A673 (cell line): ENCODE data around the gene POLE2. TPM values are rescaled to one million over a fixed set of nuclear protein-coding genes. Genes with fewer than 3 reads are reported as not detected.
"Not testable (repeated sequence)": the region's sequence is repeated elsewhere in the genome, so short reads cannot be mapped to it uniquely, and the experiment has no call there.

ENCODE experiments used
- BruUV-seq: library from RNA; stranded (reverse); fragments of 400-500 nt; replicated peaks from 2 replicates; lab custom pipeline; 2021; lab: Mats Ljungman, UMichigan
- CTCF ChIA-PET: fragments of 300-600 bp; sonication (Branson Sonifier 250); formaldehyde crosslinking; loops from one replicate; lab custom pipeline; 2022; ENCODE audit warnings: antibody characterized with exemption; lab: Charles Lee
- POLR2A ChIA-PET: fragments of 300-600 bp; sonication (Branson Sonifier 250); formaldehyde crosslinking; loops from one replicate; lab custom pipeline; 2022; ENCODE audit warnings: antibody characterized with exemption; ENCODE audit not compliant: low non-redundant PET; lab: Charles Lee
- DNase-seq: peaks from one replicate; pipeline ENCODE4 v3.0.0-alpha.2; 2015; ENCODE audit warnings: low spot score
- H3K27ac ChIP-seq: fragments of 200-600 bp; sonication (generic); 2 replicates; pipeline ENCODE4 v1.5.1; 2016; ENCODE audit warnings: mixed run types, low read depth, mild to moderate bottlenecking, mixed read lengths, antibody characterized with exemption, low read length; ENCODE audit not compliant: poor library complexity, severe bottlenecking
- H3K27me3 ChIP-seq: fragments of 200-600 bp; sonication (generic); replicated peaks from 2 replicates; pipeline ENCODE4 v1.6.1; 2017; ENCODE audit warnings: mixed run types, low read depth, mild to moderate bottlenecking, mixed read lengths, antibody characterized with exemption, low read length; ENCODE audit not compliant: insufficient read depth, poor library complexity
- H3K36me3 ChIP-seq: fragments of 200-600 bp; sonication (generic); 2 replicates; pipeline ENCODE4 v1.6.1; 2016; ENCODE audit warnings: mixed run types, mild to moderate bottlenecking, mixed read lengths, antibody characterized with exemption, low read length; ENCODE audit not compliant: insufficient read depth, poor library complexity, severe bottlenecking
- H3K4me1 ChIP-seq: fragments of 200-600 bp; sonication (generic); 2 replicates; pipeline ENCODE4 v1.6.1; 2017; ENCODE audit warnings: mixed run types, mild to moderate bottlenecking, mixed read lengths, antibody characterized with exemption, low read length; ENCODE audit not compliant: insufficient read depth, poor library complexity, severe bottlenecking
- H3K4me3 ChIP-seq: fragments of 200-600 bp; sonication (generic); 2 replicates; pipeline ENCODE4 v1.5.1; 2016; ENCODE audit warnings: low read depth, mixed run types, mild to moderate bottlenecking, mixed read lengths, low read length; ENCODE audit not compliant: poor library complexity, severe bottlenecking
- H3K9me3 ChIP-seq: fragments of 200-600 bp; sonication (generic); 2 replicates; pipeline ENCODE4 v1.6.1; 2016; ENCODE audit warnings: mixed run types, low read depth, mild to moderate bottlenecking, mixed read lengths, antibody characterized with exemption, low read length; ENCODE audit not compliant: poor library complexity, severe bottlenecking
- CTCF ChIP-seq: fragments of 300-800, 200-600 bp; sonication (generic); conservative IDR thresholded peaks from 2 replicates; pipeline ENCODE4 v1.5.1; 2017; ENCODE audit warnings: low read depth, mild to moderate bottlenecking, antibody characterized with exemption, low read length, moderate library complexity, mixed read lengths
- EZH2 ChIP-seq: fragments of 200-600 bp; sonication (generic); IDR thresholded peaks from 2 replicates; pipeline ENCODE4 v1.6.1; 2017; ENCODE audit warnings: borderline replicate concordance, low read depth, mild to moderate bottlenecking, mixed read lengths, antibody characterized with exemption, low read length; ENCODE audit not compliant: poor library complexity, severe bottlenecking
- intact Hi-C: fragments of 100-400 bp; cut with micrococcal nuclease; formaldehyde crosslinking; loops from one replicate; pipeline ENCODE4 v1.10.0; 2022; ENCODE audit not compliant: unreplicated experiment
- total RNA-seq: library from RNA; stranded (reverse); gene quantifications from 2 replicates; pipeline ENCODE4 v1.2.3, GENCODE V29; 2021

Gene POLE2
- total RNA-seq, 1 experiment from 2014 or later, result 42.1 TPM

DNA sequence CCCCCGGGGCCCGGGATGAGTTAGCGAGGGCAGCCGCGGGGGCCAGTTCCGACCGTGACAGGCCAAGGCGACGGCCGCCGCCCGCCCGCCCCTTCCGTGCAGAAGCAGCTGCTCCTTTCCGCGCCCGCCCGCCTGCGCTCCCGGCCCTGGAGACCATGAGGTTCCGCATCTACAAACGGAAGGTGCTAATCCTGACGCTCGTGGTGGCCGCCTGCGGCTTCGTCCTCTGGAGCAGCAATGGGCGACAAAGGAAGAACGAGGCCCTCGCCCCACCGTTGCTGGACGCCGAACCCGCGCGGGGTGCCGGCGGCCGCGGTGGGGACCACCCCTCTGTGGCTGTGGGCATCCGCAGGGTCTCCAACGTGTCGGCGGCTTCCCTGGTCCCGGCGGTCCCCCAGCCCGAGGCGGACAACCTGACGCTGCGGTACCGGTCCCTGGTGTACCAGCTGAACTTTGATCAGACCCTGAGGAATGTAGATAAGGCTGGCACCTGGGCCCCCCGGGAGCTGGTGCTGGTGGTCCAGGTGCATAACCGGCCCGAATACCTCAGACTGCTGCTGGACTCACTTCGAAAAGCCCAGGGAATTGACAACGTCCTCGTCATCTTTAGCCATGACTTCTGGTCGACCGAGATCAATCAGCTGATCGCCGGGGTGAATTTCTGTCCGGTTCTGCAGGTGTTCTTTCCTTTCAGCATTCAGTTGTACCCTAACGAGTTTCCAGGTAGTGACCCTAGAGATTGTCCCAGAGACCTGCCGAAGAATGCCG lies 66.7 kb downstream of the POLE2 start:
- peak; percentile 83 for DNase-seq
- BruUV-seq, result no TSS peak
- Histone ChIP-seq H3K4me3 (peak overlapping the region; percentile 93), H3K36me3 (peaks cover 52% of the 10 kb centered on the region), H3K27me3 (no peaks in the 10 kb centered on the region), H3K4me1 (peaks cover 22% of the 10 kb centered on the region), H3K27ac (peak overlapping the region; percentile 95), H3K9me3 (no peaks in the 10 kb centered on the region)
- TF ChIP-seq EZH2 (no peak), CTCF (no peak; the same call in 1 of the 2 replicates)
- intact Hi-C loops, result no loop called here
- CTCF ChIA-PET, result interaction anchor here (1.3 to 1.9 kb wide), 3 partner anchors 13 to 35 kb away, joined by 3 to 16 read pairs (median 5); partner anchors contain the start of genes DNAAF2, LRR1 and RPS29
- POLR2A ChIA-PET, result interaction anchor here (0.8 kb wide), 1 partner anchor 11 kb away, joined by 3 read pairs; no protein-coding TSS in a partner anchor

DNA sequence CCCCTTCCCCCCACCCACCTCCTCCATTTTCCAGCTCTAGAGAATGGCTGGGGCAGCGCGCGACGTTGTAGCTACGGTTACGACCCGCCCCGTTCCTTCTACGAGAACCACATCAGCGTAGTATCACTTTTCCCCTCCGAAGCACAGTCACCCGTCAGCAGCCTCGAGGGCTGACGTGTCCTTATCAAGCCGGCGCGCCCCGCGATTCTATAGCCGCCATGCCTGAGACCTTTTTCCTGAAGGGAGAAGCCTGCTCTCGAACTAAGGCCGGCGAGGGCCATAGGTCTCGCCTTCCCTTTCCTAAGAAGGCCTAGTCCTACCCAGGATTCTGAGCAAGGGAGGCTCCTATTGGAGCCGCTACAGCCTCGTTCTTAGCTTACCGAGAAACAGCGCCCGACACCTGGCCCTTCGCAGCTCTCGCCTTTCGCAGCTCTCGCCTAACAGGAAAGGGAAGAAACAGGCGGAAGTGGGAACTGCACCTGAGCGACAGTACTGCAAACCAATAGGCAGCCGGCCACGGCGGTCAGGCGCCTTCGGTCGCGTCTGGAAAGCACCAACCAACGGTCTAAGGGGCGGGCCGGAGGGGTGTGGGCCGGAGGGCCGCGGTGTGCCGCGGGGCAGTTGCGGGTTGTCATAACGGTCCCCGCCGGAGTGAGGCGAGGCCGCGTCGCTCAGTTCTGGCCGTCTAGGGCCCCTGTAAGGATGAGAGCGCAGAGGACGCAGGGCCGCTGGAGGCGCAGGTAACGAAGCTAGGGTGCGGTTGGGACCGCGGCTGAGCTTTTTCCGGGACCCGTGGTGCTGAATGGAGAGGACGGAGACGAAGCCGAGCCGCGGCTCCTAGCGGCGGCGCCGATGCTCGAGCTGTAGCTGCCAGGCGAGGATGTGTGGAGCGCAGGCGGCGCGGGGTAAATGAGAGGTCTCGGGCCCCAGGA lies 67.6 kb downstream of the POLE2 start, which contains the start of the genes MGAT2 and RPL36AL:
Gene MGAT2, plus strand, starts transcription at position 618 of the 932 bp plus-strand sequence. CDS start 470 bp downstream, outside the sequence.
Gene RPL36AL, minus strand, starts transcription at position 445 of the 932 bp plus-strand sequence. CDS start 1,522 bp downstream, outside the sequence.
- H3K27me3 ChIP-seq, result no peaks in the 10 kb centered on the region
- POLR2A ChIA-PET, result interaction anchor here (0.6 to 0.8 kb wide), 3 partner anchors 12 to 232 kb away, joined by 3 to 5 read pairs (median 3); partner anchors contain the start of gene NEMF
- intact Hi-C loops, result no loop called here
- DNase-seq, result peak; percentile 98
- H3K4me1 ChIP-seq, result peaks cover 22% of the 10 kb centered on the region
- CTCF ChIA-PET, result interaction anchor here (0.5 to 1.9 kb wide), 4 partner anchors 14 to 87 kb away, joined by 3 to 16 read pairs (median 6); partner anchors contain the start of genes DNAAF2, LRR1 and RPS29
- no peaks in the 10 kb centered on the region for H3K9me3 ChIP-seq
- peak within 1 kb of the TSS; percentile 95 for H3K27ac ChIP-seq
- peaks cover 52% of the 10 kb centered on the region for H3K36me3 ChIP-seq
- H3K4me3 ChIP-seq, result peak within 1 kb of the TSS; percentile 93
- peak; percentile 44; the same call in 1 of the 2 replicates for TF ChIP-seq CTCF
- no peak for TF ChIP-seq EZH2
- BruUV-seq, result no TSS peak

GRCh38 chr14:49619730-49620129 lies 68.3 kb downstream of the POLE2 start:
- TF ChIP-seq EZH2, result no peak
- no peak for TF ChIP-seq CTCF

DNA sequence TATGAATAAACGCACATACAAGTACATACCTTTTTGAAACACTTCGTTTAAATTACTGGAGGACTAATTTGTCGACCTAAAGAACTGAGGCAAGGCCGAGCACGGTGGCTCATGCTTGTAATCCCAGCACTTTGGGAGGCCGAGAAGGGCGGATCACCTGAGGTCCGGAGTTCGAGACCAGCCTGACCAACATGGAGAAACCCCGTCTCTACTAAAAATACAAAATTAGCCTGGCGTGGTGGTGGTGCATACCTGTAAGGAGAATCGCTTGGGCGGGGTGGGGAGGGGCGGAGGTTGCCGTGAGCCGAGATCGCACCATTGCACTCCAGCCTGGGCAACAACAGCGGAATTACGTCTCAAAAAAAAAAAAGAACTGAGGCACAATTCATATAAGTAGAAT lies 68.7 kb downstream of the POLE2 start:
- BruUV-seq, DNase-seq, H3K27me3 ChIP-seq, H3K9me3 ChIP-seq, POLR2A ChIA-PET, intact Hi-C loops: not testable (repeated sequence)
- H3K36me3 ChIP-seq, result peaks cover 51% of the 10 kb centered on the region
- CTCF ChIA-PET, result interaction anchor here (1.9 kb wide), 1 partner anchor 15 kb away, joined by 16 read pairs; the partner anchor contains the start of gene DNAAF2
- H3K27ac ChIP-seq, result peak overlapping the region; percentile 95
- H3K4me1 ChIP-seq, result peaks cover 21% of the 10 kb centered on the region
- H3K4me3 ChIP-seq, result peak overlapping the region; percentile 93

More at GRCh38 chr14:49619730-49620129, 68.3 kb downstream of the POLE2 start:
- Histone ChIP-seq H3K27me3 (no peaks in the 10 kb centered on the region), H3K9me3 (no peaks in the 10 kb centered on the region), H3K27ac (peak overlapping the region; percentile 95), H3K4me3 (peak overlapping the region; percentile 93), H3K4me1 (peaks cover 22% of the 10 kb centered on the region), H3K36me3 (peaks cover 49% of the 10 kb centered on the region)
- CTCF ChIA-PET, result interaction anchor here (1.3 to 1.9 kb wide), 3 partner anchors 15 to 33 kb away, joined by 3 to 16 read pairs (median 5); partner anchors contain the start of genes DNAAF2, LRR1 and RPS29
- intact Hi-C loops, result no loop called here
- POLR2A ChIA-PET, result no interaction called here
- BruUV-seq, result TSS peak; percentile 74
- no peak for DNase-seq
